Stimulated activated CD8-positive, alpha-beta memory T cell treated with anti-CD3 and anti-CD28 coated beads, Interleukin-15, amount 100 ng/mL, for 1 hour (primary cell): ENCODE results near the gene MAZ.

Source experiments
- DNase-seq: peaks from one replicate; pipeline ENCODE4 v3.0.0-alpha.2; 2020; ENCODE audit warnings: low read depth

The MAZ gene

DNA sequence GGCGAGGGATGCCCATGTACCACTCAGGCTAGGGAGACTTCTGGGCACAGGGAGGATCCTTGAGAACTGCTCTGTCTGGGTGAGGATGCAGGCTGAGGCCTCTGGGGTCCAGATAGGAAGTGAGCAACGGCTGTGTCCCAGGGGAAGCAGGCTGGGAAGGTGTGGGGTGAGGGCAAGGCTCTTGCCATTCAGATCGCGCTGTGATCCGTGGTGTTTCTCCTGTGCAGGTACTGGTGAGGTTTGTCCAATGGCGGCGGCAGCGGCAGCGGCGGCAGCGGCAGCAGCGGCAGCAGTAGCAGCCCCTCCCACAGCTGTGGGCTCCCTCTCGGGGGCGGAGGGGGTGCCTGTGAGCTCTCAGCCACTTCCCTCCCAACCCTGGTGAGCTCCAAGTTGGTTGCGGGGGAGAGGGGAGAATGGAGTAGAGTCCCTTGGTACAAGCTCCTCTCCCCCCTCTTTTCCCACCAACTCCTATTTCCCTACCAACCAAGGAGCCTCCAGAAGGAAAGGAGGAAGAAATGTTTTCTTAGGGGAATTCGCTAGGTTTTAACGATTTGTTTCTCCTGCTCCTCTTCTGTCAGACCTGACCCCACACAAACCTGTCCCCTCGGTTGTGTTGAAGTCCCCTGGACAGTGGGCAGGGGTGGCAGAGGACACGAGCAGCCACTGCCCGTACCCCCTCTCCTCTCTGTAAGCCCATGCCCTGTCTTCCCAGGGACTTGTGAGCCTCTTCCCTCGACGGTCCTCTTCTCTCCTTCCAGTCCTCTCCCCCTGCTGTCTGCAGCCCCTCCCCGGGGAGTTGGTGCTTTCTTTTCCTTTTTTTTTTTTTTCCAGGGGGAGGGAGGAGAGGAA, 3.7 kb downstream of the MAZ start:
- DNase-seq, result no peak

DNA sequence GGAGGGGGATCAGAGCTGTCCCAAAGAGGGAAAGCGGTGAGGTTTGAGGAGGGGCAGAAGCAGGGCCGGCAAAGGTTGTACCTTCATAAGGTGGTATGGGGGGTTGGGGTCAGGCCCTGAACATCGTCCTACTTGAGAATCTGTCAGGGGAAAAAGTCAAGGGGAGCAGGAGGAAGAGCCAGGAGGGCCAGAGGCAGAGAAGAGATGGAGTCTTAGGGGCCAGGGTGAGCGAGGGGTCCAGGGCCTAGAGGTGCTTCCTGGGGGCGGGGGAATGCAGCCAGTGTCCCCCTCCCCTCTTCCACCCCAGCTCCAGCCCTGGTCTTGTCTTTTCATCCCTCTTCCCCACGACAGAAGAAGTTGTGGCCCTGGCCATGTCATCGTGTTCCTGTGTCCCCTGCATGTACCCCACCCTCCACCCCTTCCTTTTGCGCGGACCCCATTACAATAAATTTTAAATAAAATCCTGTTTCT, 4.4 kb downstream of the MAZ start:
- no peak for DNase-seq

DNA sequence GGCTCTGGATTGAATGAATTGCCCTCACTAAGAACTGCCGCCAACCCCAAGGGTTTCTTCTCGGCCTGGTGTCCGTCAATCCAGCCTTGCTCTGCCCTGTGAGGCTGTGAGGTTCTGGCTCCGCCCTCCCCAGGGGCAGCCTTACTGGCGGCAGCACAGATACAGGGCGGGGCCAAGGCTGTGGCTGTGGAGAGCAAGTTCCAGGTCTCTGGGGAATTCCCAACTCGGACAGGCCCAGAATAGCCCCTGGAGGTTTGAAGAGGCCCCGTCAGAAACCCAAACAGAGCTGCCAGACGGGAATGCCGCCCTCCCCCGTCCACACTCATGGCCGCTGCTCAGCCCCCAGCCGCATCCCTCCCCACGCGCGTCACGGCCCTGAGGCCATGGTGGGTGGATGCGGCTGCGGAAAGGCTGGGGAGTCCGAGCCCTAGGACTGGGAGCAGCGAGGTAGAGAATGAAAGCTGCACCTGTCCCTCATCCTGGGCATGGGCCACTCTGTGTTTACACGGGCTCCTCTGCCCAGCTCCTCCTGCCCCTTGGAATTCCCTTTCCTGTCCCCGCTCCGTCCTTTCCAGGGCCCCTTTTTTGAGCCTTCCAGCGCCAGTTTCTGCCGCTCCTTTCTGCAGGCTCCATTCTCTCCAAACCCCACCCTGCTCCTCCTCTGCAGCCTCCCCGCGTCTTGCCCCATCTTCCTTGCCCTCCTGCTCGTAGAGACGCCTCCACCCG, 5.0 kb downstream of the MAZ start:
- no peak for DNase-seq

DNA sequence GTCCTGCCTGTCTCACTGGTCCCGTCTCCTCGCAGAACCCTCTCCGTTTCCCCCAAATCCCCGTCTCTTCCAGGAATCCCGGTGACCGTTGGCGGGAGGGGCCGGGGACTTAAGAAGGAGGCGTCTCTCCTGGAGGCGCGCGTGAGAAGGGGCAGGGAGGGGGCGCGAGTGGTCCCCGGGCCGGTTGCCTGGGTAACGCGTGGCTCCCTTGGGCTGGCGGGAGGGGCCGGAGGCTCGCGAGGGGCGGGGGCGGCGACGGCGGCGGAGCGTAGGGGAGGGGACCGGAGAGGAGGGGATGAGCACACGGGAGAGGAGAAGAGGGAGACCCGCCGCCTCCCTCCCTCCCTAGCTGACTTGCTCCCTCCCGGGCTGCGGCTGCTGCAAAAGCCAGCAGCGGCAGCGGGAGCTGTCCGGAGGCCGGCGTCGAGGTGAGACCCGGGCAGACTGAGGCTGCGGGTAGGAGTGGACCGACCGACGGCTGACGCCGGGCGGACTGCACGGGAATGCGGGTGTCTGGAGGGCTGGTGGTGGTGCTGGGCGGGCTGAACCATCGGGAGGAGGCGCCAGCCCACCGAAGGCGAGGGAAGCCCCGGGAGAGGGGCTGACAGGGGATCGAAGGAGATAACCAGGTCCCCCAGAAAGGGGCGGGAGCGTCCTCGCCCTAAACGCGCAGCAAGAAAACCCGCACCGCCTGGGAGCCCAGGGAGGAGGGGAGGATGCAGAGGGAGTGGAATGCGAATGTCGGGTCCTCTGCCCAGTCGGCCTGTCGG, 5.8 kb downstream of the MAZ start, which contains the start of gene PRRT2:
Gene PRRT2, plus strand, starts transcription at position 298 of the 770 bp plus-strand sequence. CDS start 862 bp downstream, outside the sequence.
- no peak for DNase-seq

DNA sequence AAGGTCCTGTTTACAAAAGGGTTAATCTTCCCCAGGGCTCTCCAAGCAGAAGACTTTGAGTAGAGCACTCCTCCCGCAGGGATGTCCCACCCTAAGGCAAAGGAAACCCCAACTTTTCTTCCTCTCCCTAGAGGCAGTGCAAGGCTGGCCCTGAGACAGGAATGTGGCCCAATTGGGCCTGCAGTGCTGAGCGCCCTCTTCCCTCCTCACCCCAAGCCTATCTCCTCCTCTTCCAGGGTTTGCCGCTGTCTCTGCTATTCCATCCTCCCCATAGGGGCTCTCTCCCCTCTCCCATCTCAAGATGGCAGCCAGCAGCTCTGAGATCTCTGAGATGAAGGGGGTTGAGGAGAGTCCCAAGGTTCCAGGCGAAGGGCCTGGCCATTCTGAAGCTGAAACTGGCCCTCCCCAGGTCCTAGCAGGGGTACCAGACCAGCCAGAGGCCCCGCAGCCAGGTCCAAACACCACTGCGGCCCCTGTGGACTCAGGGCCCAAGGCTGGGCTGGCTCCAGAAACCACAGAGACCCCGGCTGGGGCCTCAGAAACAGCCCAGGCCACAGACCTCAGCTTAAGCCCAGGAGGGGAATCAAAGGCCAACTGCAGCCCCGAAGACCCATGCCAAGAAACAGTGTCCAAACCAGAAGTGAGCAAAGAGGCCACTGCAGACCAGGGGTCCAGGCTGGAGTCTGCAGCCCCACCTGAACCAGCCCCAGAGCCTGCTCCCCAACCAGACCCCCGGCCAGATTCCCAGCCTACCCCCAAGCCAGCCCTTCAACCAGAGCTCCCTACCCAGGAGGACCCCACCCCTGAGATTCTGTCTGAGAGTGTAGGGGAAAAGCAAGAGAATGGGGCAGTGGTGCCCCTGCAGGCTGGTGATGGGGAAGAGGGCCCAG, 6.7 kb downstream of the MAZ start:
- no peak for DNase-seq

DNA sequence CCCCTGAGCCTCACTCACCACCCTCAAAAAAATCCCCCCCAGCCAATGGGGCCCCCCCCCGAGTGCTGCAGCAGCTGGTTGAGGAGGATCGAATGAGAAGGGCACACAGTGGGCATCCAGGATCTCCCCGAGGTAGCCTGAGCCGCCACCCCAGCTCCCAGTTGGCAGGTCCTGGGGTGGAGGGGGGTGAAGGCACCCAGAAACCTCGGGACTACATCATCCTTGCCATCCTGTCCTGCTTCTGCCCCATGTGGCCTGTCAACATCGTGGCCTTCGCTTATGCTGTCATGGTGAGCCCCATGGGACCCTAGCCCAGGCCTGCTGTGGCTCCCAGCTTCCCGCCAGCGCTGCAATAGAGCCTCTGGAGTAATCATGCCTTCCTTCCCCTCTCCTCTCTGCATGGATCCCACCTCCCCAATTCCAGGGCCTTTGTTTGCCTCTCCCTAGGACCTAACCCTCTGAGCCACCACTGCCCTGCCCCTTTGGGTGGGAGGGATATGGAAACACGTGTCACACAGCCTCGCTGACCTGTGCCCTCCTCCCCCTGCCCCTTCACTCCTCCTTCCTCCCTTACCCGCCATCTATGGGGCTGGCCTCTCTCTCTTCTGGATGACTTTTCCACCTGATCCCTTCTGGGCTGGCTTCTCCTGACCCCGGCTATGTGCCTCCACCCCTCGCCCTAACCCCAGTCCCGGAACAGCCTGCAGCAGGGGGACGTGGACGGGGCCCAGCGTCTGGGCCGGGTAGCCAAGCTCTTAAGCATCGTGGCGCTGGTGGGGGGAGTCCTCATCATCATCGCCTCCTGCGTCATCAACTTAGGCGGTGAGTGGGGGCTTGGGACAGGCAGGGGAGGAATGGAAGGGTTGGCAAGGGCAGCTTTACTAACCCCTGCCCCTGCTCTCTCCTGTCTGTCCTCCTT, 7.6 kb downstream of the MAZ start:
- DNase-seq, result no peak

DNA sequence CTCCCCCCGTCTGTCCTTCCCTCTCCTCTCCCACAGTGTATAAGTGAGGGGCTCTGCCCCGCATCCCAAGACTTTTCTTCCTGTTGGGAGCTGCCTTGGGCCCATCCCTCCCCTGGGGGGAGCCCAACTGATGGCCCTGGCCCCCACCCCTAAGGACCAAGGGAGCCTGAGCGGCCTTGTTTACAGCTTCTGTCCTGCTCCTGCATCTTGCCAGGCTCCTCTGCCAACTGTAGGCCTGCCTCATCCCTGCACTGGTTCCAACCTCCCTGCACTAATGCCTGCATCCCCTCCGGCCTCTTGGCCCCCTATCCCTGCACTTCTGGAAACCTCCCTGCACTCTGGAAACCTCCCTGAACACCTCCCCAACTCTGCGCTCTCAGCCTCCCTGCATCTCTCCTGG, 8.3 kb downstream of the MAZ start:
- no peak for DNase-seq

DNA sequence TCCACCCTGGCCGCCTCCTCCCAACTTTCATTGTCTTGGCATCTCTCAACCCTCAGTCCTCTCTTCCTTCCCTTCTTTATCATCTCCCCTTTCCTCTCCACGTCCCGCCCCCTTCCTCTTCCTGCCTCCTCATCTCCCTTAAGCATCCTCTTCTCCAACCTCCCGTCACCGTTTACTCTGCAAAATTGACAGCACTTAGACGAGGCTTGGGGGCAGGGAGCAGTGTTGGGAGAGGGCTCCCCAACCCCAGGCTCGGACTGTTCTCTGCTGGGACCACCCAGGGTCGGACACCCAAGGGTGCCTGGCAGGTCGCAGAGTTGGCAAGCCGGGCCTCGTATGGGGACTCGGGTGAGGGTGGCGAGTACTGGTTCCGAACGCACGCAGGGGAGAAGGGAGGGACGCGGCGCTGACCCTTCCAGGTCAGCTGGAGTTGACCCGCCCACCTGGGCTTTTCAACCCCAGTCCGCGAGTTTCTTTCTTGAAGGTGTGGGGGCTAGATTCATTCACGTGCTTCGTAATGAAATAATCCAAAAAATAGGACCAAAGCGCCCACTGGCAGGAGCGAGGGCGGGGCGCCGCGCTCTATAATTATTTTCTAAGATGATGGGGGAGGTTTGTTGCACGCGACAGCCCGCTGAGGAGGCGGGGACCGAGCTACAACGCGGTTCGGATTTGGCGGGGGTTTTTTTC, 8.8 kb downstream of the MAZ start:
- no peak for DNase-seq

DNA sequence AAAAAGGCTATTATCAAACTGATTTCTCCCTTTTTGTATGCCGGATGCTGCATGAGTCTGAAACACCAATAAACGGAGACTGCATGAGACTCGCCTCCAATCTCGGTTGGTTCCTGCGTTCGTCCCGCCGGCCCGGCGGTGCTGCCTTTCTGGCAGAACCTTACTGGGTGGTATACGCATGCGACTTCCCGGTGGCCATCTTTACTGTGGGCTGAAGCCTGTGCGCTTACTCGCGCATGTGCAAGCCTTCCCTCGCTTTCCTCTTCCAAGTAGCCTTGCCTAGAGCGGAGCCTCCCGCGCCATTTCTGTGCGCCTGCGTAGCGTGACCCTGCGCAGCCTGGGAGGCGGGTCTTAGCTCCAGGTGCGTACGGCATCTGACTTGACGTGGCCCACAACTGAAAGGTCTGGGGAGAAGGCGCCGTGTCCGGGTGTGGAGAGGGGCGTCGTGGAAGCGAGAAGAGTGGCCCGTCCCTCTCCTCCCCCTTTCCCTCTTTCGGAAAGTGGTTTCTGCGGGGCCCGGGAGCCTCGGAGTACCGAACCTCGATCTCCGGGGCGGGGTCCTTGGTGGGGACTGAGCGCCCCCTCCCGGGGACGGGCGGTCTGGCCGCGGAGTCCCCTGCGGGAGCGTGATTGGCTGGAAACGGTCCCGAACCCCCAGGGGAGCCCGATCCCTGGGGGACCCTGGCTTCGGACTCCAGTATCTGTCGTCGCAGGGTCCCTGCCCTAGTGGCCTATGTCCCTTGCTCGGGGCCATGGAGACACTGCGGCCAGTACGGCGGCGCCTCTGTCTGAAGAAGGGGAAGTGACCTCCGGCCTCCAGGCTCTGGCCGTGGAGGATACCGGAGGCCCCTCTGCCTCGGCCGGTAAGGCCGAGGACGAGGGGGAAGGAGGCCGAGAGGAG, 9.7 kb downstream of the MAZ start, which contains the start of gene PAGR1:
Gene PAGR1, plus strand, starts transcription at position 360 of the 901 bp plus-strand sequence. Its CDS starts 374 bp downstream, at position 734.
- peak; percentile 97 for DNase-seq

DNA sequence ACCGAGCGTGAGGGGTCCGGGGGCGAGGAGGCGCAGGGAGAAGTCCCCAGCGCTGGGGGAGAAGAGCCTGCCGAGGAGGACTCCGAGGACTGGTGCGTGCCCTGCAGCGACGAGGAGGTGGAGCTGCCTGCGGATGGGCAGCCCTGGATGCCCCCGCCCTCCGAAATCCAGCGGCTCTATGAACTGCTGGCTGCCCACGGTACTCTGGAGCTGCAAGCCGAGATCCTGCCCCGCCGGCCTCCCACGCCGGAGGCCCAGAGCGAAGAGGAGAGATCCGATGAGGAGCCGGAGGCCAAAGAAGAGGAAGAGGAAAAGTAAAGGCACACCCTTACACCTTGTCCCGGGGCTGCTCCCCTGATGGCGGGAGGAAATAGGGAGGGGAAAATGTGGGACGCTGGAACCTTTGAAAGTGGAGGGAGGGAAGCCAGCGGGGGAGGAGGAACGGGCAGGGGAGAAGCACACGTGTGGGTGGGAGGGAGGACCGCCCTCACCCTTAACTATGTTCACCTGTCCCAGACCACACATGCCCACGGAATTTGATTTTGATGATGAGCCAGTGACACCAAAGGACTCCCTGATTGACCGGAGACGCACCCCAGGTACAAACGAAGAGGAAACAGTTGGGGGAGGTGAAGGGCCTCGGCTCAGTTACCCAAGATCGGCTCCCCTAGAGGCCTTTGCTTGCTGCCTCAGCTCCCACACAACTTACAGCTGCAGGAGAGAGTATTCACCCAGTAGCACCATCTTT, 10.5 kb downstream of the MAZ start:
- no peak for DNase-seq

DNA sequence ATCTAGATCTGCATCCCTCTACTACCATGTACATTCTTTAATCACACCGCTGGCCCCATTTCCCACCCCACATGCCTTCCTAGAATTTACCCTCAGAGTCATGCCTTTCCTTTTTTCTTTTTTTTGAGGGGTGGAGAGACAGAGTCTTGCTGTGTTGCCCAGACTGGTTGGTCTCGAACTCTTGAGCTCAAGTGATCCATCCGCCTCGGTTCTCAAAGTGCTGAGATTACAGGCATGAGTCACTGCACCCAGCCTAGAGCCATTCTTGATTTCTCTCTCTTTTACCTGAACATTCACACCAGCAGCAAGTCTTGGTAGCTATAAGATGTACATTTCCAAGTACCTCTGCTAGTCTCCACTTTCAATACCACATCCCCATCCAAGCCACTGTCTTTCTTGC, 11.8 kb downstream of the MAZ start:
- no peak for DNase-seq

DNA sequence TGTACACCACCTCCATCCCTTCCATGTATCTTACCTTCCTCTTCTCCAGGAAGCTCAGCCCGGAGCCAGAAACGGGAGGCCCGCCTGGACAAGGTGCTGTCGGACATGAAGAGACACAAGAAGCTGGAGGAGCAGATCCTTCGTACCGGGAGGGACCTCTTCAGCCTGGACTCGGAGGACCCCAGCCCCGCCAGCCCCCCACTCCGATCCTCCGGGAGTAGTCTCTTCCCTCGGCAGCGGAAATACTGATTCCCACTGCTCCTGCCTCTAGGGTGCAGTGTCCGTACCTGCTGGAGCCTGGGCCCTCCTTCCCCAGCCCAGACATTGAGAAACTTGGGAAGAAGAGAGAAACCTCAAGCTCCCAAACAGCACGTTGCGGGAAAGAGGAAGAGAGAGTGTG, 13.2 kb downstream of the MAZ start:
- no peak for DNase-seq

DNA sequence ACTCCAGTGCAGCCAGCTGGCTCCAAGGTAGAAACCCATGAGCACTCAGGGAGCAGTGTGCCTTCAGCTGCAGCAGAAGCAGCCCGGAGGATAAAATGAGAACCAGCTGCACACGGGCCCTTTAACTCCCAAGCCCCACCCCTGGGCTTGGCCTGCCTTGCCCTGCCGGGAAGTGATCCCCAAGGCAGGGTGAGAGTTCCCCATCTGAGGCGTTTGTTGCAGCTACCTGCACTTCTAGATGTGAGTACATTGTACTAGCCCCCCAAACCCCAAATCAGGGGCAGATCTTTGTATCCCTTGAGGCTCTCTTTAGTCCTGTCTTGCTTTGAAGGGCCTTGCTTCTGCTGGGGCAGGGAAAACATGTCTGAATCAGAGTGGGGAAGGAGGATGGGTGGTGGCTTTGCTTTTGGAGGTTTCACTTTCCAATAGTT, 14.0 kb downstream of the MAZ start, which contains the start of gene MVP:
Gene MVP, plus strand, starts transcription at position 192 of the 431 bp plus-strand sequence. CDS start 10,088 bp downstream, outside the sequence.
- DNase-seq, result no peak

DNA sequence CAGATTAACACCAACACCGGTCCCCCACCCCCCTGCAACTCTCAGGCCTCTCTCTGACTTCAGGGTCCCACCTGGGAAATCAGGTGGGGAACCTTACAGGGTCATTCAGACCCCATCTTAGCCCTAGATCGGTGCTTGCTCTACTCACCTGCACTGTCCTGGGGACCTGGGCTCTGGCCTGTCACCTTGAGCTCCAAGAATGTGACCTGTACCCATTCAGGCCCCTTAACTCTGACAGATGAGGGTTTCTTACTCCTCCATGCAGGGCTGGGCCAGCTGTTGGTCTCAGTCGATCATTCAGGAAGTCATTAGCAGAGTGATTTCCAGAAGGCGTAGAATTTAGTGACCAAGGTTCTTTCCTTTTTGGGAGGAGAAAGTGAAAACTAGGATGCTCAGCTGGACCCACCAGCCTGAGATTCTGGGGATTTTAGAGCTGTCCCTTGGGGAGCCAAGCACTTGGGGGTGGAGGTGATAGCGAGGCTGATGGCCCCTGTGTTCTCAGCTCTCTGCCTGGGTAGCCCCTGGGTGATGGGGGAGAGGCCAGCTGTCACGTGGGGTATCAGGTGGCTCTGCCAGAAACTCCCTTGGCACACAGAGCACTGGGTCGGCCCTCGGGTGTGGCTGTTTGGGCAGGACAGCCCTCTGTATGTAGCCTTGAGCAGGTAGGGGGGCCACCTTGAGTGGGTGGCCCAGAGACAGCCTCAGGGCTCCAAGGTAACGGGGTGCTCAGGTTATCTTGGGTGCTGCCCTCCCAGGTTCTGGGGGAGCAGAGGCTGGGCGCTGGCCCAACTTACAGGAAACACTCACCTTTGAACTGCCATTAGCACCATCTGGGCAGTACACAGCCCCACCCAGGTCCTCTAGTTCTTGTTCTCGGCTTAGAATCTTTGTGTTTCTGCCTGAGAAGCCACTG, 14.7 kb downstream of the MAZ start:
- DNase-seq, result no peak

DNA sequence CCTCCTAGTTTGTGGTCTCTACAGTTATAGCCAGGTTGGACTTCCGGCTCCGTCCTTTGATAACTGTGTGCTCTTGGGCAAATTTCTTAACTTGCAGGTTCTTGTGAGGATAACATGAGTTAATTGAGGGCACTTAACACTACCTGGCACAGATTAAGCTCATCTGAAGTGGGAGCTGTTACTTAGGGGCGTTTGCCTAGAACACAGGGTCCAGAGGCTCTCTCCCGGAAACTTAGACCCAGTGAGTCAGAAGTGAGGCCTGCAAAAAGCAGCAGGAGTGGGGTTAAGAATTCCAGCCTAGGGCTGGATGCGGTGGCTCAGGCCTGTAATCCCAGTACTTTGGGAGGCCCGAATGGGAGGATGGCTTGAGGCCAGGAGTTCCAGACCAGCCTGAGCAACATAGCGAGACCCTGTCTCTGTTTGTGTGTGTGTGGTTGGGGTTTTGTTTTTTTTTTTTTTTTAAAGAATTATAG, 15.3 kb downstream of the MAZ start:
- no peak for DNase-seq

DNA sequence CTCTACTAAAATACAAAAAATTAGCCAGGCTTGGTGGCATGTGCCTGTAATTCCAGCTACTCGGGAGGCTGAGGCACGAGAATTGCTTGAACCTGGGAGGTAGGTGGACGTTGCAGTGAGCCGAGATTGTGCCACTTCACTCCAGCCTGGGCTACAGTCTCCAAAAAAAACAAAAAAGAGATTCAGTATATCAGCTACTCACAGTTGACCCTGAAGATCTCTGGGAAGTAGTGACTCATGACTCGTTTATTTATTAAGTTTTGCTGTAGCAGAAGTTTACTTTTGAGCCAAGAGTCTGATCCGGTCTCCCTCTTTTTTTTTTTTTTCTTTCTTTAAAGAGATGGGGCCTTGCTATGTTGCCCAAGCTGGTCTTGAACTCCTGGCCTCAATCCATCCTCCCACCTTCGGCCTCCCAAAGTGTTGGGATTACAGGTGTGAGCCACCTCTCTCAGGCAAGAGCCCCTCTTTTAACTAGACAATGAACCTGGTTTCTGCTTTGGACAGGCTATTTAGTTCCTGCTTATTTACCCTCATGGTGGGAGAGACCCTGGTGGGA, 18.3 kb downstream of the MAZ start:
- DNase-seq, result no peak
